ENCODE measurements around the gene ERBB4. TPM values are rescaled to one million over a fixed set of nuclear protein-coding genes. Genes with fewer than 3 reads are reported as not detected.

The ERBB4 gene
- total RNA-seq, 1 donor from 2014 or later: 2.8 TPM

- DNase-seq (ENCODE audit: extremely low spot score, unreplicated experiment): no peak
- no peak overlapping the region for H3K27ac Mint-ChIP-seq (ENCODE audit: unreplicated experiment)
Observed at GRCh38 chr2:211957799-211958198, 580.8 kb downstream of the ERBB4 start.

GRCh38 chr2:211955648-211956047, 583.0 kb downstream of the ERBB4 start:
- Mint-ChIP-seq H3K4me1 (ENCODE audit: unreplicated experiment) (peaks cover 11% of the 10 kb centered on the region), H3K27me3 (ENCODE audit: unreplicated experiment) (no peaks in the 10 kb centered on the region), H3K36me3 (ENCODE audit: unreplicated experiment) (no peaks in the 10 kb centered on the region), H3K4me3 (ENCODE audit: unreplicated experiment) (no peak overlapping the region), H3K27ac (ENCODE audit: unreplicated experiment) (no peak overlapping the region), H3K9me3 (ENCODE audit: unreplicated experiment) (peaks cover 12% of the 10 kb centered on the region)
- TF ChIP-seq CTCF (IDR thresholded peaks at IDR 0.05): no peak
- DNase-seq (ENCODE audit: extremely low spot score, unreplicated experiment): no peak

More at GRCh38 chr2:211957799-211958198, 580.8 kb downstream of the ERBB4 start:
- Mint-ChIP-seq H3K36me3 (ENCODE audit: unreplicated experiment) (no peaks in the 10 kb centered on the region), H3K27me3 (ENCODE audit: unreplicated experiment) (no peaks in the 10 kb centered on the region), H3K4me3 (ENCODE audit: unreplicated experiment) (no peak overlapping the region), H3K4me1 (ENCODE audit: unreplicated experiment) (peaks cover 11% of the 10 kb centered on the region), H3K9me3 (ENCODE audit: unreplicated experiment) (no peaks in the 10 kb centered on the region)
- TF ChIP-seq CTCF (IDR thresholded peaks at IDR 0.05): no peak

- no peak for DNase-seq (ENCODE audit: extremely low spot score, unreplicated experiment)
- no peaks in the 10 kb centered on the region for H3K4me1 Mint-ChIP-seq (ENCODE audit: unreplicated experiment)
- H3K36me3 Mint-ChIP-seq (ENCODE audit: unreplicated experiment): no peaks in the 10 kb centered on the region
- H3K4me3 Mint-ChIP-seq (ENCODE audit: unreplicated experiment): no peak overlapping the region
- no peak for TF ChIP-seq CTCF (IDR thresholded peaks at IDR 0.05)
- H3K9me3 Mint-ChIP-seq (ENCODE audit: unreplicated experiment): peaks cover 20% of the 10 kb centered on the region
- H3K27me3 Mint-ChIP-seq (ENCODE audit: unreplicated experiment): no peaks in the 10 kb centered on the region
- H3K27ac Mint-ChIP-seq (ENCODE audit: unreplicated experiment): no peak overlapping the region
Observed at GRCh38 chr2:211948932-211949331, 589.7 kb downstream of the ERBB4 start.

- no peaks in the 10 kb centered on the region for H3K4me1 Mint-ChIP-seq (ENCODE audit: unreplicated experiment)
- no peaks in the 10 kb centered on the region for H3K27me3 Mint-ChIP-seq (ENCODE audit: unreplicated experiment)
- H3K4me3 Mint-ChIP-seq (ENCODE audit: unreplicated experiment): no peak overlapping the region
- TF ChIP-seq CTCF (IDR thresholded peaks at IDR 0.05): no peak
- H3K27ac Mint-ChIP-seq (ENCODE audit: unreplicated experiment): no peak overlapping the region
- DNase-seq (ENCODE audit: extremely low spot score, unreplicated experiment): no peak
- H3K36me3 Mint-ChIP-seq (ENCODE audit: unreplicated experiment): no peaks in the 10 kb centered on the region
- H3K9me3 Mint-ChIP-seq (ENCODE audit: unreplicated experiment): peaks cover 17% of the 10 kb centered on the region
Observed at GRCh38 chr2:211946960-211947359, 591.6 kb downstream of the ERBB4 start.

GRCh38 chr2:211944572-211944971, 594.0 kb downstream of the ERBB4 start:
- TF ChIP-seq CTCF (IDR thresholded peaks at IDR 0.05): no peak
- H3K4me3 Mint-ChIP-seq (ENCODE audit: unreplicated experiment): no peak overlapping the region
- no peak overlapping the region for H3K27ac Mint-ChIP-seq (ENCODE audit: unreplicated experiment)
- H3K27me3 Mint-ChIP-seq (ENCODE audit: unreplicated experiment): no peaks in the 10 kb centered on the region
- no peaks in the 10 kb centered on the region for H3K36me3 Mint-ChIP-seq (ENCODE audit: unreplicated experiment)
- H3K4me1 Mint-ChIP-seq (ENCODE audit: unreplicated experiment): no peaks in the 10 kb centered on the region
- H3K9me3 Mint-ChIP-seq (ENCODE audit: unreplicated experiment): peaks cover 5% of the 10 kb centered on the region
- no peak for DNase-seq (ENCODE audit: extremely low spot score, unreplicated experiment)
